ENCODE results near the gene JAK2. TPM values are rescaled to one million over a fixed set of nuclear protein-coding genes. Genes with fewer than 3 reads are reported as not detected.
"Not testable (repeated sequence)": the region's sequence is repeated elsewhere in the genome, so short reads cannot be mapped to it uniquely, and the experiment has no call there.

The JAK2 gene
- 3.2 and 6.5 TPM in 2 replicates for total RNA-seq (2014; rRNA removed; shearing (Covaris generic))

- peak; percentile 97 for DNase-seq (ENCODE audit: low read depth)
These were observed at the start of gene JAK2 for GRCh38 chr9:4984621-4985385. TSS of gene JAK2 (plus strand) at chr9:4985272. CDS start at chr9:5021988, 36,716 bp downstream.

- DNase-seq (ENCODE audit: low read depth), result no peak
These were observed 48.8 kb upstream of the JAK2 start for GRCh38 chr9:4936277-4936676.

GRCh38 chr9:4936823-4937222, 48.2 kb upstream of the JAK2 start:
- DNase-seq (ENCODE audit: low read depth), result no peak

GRCh38 chr9:4937446-4937845, 47.6 kb upstream of the JAK2 start:
- DNase-seq (ENCODE audit: low read depth), result no peak

DNA sequence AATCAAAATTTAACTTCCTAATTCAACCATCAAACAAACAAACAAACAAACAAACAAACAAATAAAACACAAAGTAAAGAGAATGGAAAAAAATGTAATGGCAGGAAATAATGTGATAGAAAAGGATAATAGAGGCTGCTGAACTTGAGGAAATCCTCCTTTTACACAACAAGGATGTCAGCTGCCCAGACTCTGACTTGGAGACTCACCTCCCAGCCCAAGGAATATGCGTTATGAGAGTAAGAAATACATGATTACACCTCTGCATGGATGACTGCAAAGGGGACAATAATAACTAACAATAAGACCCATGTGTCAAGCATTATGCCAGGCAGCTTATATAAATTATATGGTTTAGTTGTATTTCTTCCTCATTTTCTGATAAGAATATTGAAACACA, 46.6 kb upstream of the JAK2 start:
- no peak for DNase-seq (ENCODE audit: low read depth)

DNA sequence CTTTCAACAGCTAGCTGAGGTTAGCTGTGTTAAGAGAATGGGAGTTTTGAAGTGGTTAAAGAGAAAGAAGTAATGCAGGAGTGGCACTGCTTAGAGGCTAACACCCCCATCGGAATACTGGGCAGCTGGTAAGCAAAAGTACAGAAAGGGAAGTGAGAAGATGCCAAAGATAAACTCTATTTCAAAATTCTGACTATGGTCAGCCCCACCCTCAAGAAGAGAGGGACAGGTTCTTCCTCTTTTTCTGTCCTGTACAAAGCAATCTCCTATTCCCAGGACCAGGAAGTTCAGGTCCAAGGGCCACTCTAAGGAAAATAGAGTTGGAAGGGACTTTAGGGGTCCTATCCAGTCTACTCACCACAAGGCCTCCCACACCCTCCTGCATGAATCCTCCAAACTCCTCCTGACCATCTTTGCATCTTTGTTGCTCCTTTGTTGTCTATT, 45.9 kb upstream of the JAK2 start:
- DNase-seq (ENCODE audit: low read depth), result no peak

- peak; percentile 70 for DNase-seq (ENCODE audit: low read depth)
These were observed 42.9 kb upstream of the JAK2 start for GRCh38 chr9:4942042-4942691.

- DNase-seq (ENCODE audit: low read depth), result no peak
These were observed 41.7 kb upstream of the JAK2 start for GRCh38 chr9:4943346-4943745.

- DNase-seq (ENCODE audit: low read depth), result not testable (repeated sequence)
These were observed 40.5 kb upstream of the JAK2 start for GRCh38 chr9:4944431-4945211.

- no peak for DNase-seq (ENCODE audit: low read depth)
These were observed 38.1 kb upstream of the JAK2 start for GRCh38 chr9:4946937-4947336.

- peak; percentile 53 for DNase-seq (ENCODE audit: low read depth)
These were observed 29.2 kb upstream of the JAK2 start for GRCh38 chr9:4955836-4956235.

DNA sequence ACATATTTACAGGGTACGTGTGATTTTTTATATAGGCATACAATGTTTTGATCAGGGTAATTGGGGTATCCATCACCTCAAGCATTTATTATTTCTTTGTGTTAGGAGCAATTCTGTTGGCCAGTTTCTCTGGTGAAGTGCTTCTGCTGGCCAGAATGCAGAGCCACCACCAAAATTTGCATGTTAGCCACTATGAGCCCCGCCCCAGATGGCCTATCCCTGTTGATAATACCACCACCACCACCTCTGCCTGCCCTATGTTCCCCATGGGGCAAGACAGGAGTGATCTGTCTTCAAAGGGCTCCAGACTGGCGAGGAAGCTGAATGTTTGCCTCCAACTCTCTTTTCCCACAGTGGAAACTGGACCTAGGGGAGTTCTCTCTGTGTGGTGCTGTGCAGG, 26.0 kb upstream of the JAK2 start:
- no peak for DNase-seq (ENCODE audit: low read depth)

GRCh38 chr9:4962085-4962484, 23.0 kb upstream of the JAK2 start:
- DNase-seq (ENCODE audit: low read depth), result no peak

DNA sequence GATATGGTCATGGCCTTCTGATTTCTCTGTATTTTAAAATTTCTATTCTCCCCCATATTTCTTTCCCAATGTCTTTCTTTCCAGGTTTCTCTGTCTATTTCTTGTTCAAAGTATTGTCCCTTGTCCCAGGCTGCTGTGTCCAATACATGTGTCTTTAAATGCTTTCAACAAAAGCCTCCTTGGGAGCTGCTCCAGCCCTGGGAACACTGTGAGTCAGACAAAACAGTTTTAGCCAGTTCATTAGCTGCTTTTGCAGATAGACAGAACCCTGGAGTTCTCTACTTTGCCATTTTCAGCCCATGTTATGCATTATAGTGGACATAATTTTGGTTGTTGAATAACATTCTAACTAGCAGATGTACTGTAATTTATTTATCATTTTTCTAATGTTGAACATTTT, 20.5 kb upstream of the JAK2 start:
- no peak for DNase-seq (ENCODE audit: low read depth)

DNA sequence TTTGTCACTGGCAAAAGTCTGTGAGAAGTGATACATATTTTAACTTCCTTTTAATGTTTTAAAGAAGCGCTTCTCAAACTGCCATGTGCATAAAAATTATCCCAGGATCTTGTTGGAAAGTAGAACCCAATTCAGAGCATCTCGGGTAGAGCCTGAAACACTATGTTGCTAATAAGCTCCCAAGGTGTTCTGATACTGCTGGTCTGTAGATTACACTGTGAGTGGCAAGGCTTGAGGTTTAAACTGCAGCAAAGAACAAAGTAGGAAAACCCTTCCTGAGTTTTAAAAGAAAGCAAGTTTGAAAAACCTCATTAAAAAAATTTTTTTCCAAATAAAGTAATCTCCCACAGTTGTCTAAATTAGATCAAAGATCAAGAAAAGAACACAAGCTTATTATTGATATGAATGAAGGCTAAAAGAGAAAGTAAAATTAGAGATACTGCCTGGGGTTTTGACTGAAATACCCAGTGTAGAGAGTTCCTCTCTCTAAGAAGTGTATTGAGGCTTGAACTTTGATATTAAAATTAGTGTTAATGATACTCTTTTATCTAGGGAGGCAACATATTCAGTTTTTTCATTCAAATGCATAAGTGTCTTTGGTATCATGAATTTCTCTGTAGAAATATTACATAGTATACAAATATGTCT, 19.8 kb upstream of the JAK2 start:
- DNase-seq (ENCODE audit: low read depth), result no peak

DNA sequence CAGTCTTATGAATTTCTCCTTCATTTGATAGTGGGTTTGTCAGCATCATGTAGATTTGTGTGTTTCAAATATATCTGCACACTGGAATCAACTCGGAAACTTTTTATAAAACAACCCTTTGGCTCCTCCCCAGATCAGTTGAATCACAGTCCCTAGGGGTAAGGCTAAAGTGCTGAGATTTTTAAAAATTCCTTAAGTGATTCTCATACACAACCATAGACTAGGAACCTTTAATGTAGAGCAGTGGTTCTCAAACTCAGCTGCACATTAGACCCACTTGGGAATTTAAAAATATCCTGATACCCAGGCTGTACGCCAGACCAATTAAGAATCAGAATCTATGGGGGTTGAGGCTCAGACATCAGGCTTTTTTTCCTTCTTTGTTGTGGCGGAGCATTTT, 17.5 kb upstream of the JAK2 start:
- no peak for DNase-seq (ENCODE audit: low read depth)

DNA sequence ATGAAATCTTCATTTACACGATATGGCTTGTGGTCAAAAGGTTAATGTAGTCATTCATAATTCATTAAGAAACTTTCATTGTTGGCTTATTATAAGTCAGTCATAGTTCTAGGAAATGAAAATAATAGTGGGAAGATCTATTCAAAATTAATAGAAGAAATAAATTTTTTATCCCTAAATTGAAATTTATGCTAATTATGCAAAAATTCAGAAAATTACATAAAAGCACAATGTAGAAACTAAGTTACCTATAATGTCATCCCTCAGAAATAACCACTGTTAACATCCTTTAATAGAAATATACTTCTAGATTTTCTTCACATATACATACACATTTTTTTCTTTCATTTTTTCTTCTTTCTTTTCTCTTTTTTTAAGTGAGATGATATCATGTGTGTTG, 15.9 kb upstream of the JAK2 start:
- DNase-seq (ENCODE audit: low read depth), result no peak

GRCh38 chr9:4970970-4971641, 14.0 kb upstream of the JAK2 start:
- DNase-seq (ENCODE audit: low read depth), result no peak

DNA sequence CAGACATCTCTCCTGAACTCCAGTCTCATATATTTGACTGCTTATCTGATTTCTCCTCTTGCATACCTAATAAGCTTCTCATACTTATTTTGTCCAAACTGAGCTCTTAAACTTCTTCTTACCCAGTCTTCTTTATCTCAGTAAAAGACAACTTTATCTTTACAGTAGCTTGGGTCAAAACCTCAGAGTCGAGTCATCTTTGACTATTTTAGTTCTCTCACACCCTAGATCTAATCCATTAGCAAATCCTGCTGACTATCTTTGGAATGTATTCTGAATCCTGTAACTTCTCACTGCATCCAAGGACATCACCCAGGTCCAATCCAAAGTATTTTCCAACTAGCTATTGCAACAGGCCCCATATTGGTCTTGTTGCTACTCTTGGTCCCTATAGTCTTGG, 11.8 kb upstream of the JAK2 start:
- no peak for DNase-seq (ENCODE audit: low read depth)

DNA sequence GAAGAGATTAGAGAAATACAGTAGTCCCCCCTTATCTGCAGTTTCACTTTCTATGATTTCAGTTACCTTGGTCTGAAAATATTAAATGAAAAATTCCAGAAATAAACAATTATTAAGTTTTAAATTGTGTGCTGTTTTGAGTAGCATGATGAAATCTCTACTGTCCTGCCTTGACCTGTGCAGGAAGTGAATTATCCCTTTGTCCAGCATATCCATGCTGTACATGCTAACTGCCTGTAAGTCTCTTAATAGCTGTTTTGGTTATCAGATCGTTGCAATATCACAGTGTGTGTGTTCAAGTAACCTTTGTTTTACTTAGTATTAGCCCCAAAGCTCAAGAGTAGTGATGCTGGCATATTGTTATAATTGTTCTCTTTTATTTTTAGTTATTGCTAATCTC, 11.2 kb upstream of the JAK2 start:
- DNase-seq (ENCODE audit: low read depth), result no peak

- no peak for DNase-seq (ENCODE audit: low read depth)
These were observed 5.8 kb upstream of the JAK2 start for GRCh38 chr9:4979239-4979638.

Measured in M059J (cell line).